HepG2 (cell line): ENCODE measurements around the gene CACNA1I. TPM values are rescaled to one million over a fixed set of nuclear protein-coding genes. Genes with fewer than 3 reads are reported as not detected.

Source experiments
- ATAC-seq: fragments of 200-7000 bp; cut with Tn5 transposase; 3 replicates; pipeline ENCODE4 v1.9.1; 2020; ENCODE audit warnings: mild to moderate bottlenecking, moderate library complexity
- BruUV-seq: library from RNA; stranded (reverse); fragments of 400-500 nt; replicated peaks from 2 replicates; lab custom pipeline; 2021; lab: Mats Ljungman, UMichigan
- CTCF ChIA-PET: fragments of 300-600 bp; formaldehyde crosslinking; extraction: SDS; loops from one replicate; lab custom pipeline; 2021; ENCODE audit warnings: low total read pairs, inconsistent platforms, low intra/inter-chr PET ratio; lab: Yijun Ruan, JAX
- POLR2A ChIA-PET: fragments of 350-600 bp; sonication (Branson Sonifier 250); formaldehyde crosslinking; loops from one replicate; lab custom pipeline; 2020; ENCODE audit warnings: antibody characterized with exemption, inconsistent platforms; lab: Yijun Ruan, JAX
- DNase-seq: peaks from one replicate; pipeline ENCODE4 v3.0.0-alpha.2; 2015; ENCODE audit warnings: low spot score
- FAIRE-seq: peaks from 3 replicates; lab custom pipeline; 2011; peaks lifted over from hg19 to GRCh38; lab: Jason Lieb, UNC
- H2AFZ ChIP-seq: one replicate; pipeline ENCODE4 v1.6.1; 2011; ENCODE audit warnings: low read length, inconsistent platforms
- H3K27ac ChIP-seq: fragments of 300-600 bp; 3 replicates; pipeline ENCODE4 v1.8.0; 2011; ENCODE audit warnings: mixed run types, mild to moderate bottlenecking, mixed read lengths, low read length, inconsistent platforms; ENCODE audit not compliant: insufficient read depth; ENCODE audit errors: extremely low read length
- H3K27me3 ChIP-seq, 2 experiments: fragments of 200-600 bp in 1 of 2; 2 replicates in 1 of 2; 3 replicates in 1 of 2; pipeline versions ENCODE4 v1.6.0 to v1.8.0; 2011; ENCODE audit warnings: low read length in 2 of 2, mild to moderate bottlenecking in 2 of 2, moderate library complexity in 2 of 2, inconsistent platforms in 1 of 2; ENCODE audit not compliant: insufficient read depth in 2 of 2, control insufficient read depth in 1 of 2
- H3K36me3 ChIP-seq, 2 experiments: fragments of 200-600 bp in 1 of 2; replicated peaks in 1 of 2; 2 replicates in 1 of 2; 3 replicates in 1 of 2; pipeline versions ENCODE4 v1.5.1 to v1.8.0; 2011; ENCODE audit warnings: low read length in 2 of 2, inconsistent platforms in 1 of 2; ENCODE audit not compliant: insufficient read depth in 2 of 2, control insufficient read depth in 1 of 2
- H3K4me1 ChIP-seq: 2 replicates; pipeline ENCODE4 v1.5.1; 2012; ENCODE audit warnings: low read length, inconsistent platforms; ENCODE audit not compliant: insufficient read depth
- H3K4me2 ChIP-seq: 2 replicates; pipeline ENCODE4 v1.6.0; 2011; ENCODE audit warnings: low read depth, low read length, inconsistent platforms
- H3K4me3 ChIP-seq, 3 experiments: fragments of 200-600 bp in 1 of 3; sonication (generic), shearing (Covaris generic) in 1 of 3; replicated peaks in 1 of 3; 2 replicates each; pipeline ENCODE4 v1.5.1; 2011 to 2016; ENCODE audit warnings: low read length in 3 of 3, inconsistent platforms in 2 of 3, low read depth in 2 of 3, mild to moderate bottlenecking in 2 of 3, control low read depth in 1 of 3, mixed read lengths in 1 of 3; ENCODE audit not compliant: insufficient read depth in 1 of 3
- H3K79me2 ChIP-seq: one replicate; pipeline ENCODE4 v1.6.1; 2011; ENCODE audit warnings: low read length, inconsistent platforms; ENCODE audit not compliant: insufficient read depth
- H3K9ac ChIP-seq: 2 replicates; pipeline ENCODE4 v1.6.0; 2011; ENCODE audit warnings: mild to moderate bottlenecking, low read depth, low read length, inconsistent platforms; ENCODE audit not compliant: insufficient read depth
- H3K9me3 ChIP-seq: 2 replicates; pipeline ENCODE4 v1.5.1; 2012; ENCODE audit warnings: mild to moderate bottlenecking, low read length
- H4K20me1 ChIP-seq: 2 replicates; pipeline ENCODE4 v1.6.0; 2011; ENCODE audit warnings: inconsistent platforms, mild to moderate bottlenecking, low read length, moderate library complexity; ENCODE audit not compliant: insufficient read depth
- CC2D1A ChIP-seq: sonication (generic); formaldehyde crosslinking; IDR thresholded peaks from 2 replicates; pipeline ENCODE4 v1.8.1; 2023; ENCODE audit warnings: mild to moderate bottlenecking, missing genetic modification reagents
- FOXK2 ChIP-seq: fragments of 450-650 bp; IDR thresholded peaks from 2 replicates; pipeline ENCODE4 v1.6.1; 2016
- GRHL1 ChIP-seq: sonication (generic); formaldehyde crosslinking; conservative IDR thresholded peaks from 2 replicates; pipeline ENCODE4 v1.8.0; 2022; ENCODE audit warnings: missing genetic modification reagents
- MTA1 ChIP-seq: sonication (generic); formaldehyde crosslinking; IDR thresholded peaks from 2 replicates; pipeline ENCODE4 v1.4.0; 2020; ENCODE audit warnings: missing genetic modification reagents, mild to moderate bottlenecking, borderline replicate concordance
- MTF1 ChIP-seq: sonication (generic); formaldehyde crosslinking; IDR thresholded peaks from 2 replicates; pipeline ENCODE4 v1.5.0; 2020; ENCODE audit warnings: missing genetic modification reagents
- NFE2 ChIP-seq: sonication (generic); formaldehyde crosslinking; IDR thresholded peaks from 2 replicates; pipeline ENCODE4 v1.4.0; 2020; ENCODE audit warnings: missing genetic modification reagents
- PRDM10 ChIP-seq: sonication (generic); formaldehyde crosslinking; IDR thresholded peaks from 2 replicates; pipeline ENCODE4 v1.4.0; 2020; ENCODE audit warnings: low read depth, missing genetic modification reagents
- RNF2 ChIP-seq: fragments of 450-650 bp; conservative IDR thresholded peaks from 2 replicates; pipeline ENCODE4 v1.6.1; 2016; ENCODE audit warnings: low read depth
- SMAD3 ChIP-seq: sonication (generic); formaldehyde crosslinking; IDR thresholded peaks from 2 replicates; pipeline ENCODE4 v1.4.0; 2020; ENCODE audit warnings: missing genetic modification reagents
- TBX3 ChIP-seq: fragments of 450-650 bp; IDR thresholded peaks from 2 replicates; pipeline ENCODE4 v1.6.1; 2017; ENCODE audit warnings: antibody characterized with exemption, mild to moderate bottlenecking, inconsistent platforms, borderline replicate concordance
- ZNF101 ChIP-seq: sonication (generic); formaldehyde crosslinking; IDR thresholded peaks from 2 replicates; pipeline ENCODE4 v1.4.0; 2020; ENCODE audit warnings: mild to moderate bottlenecking, low read depth, missing genetic modification reagents, borderline replicate concordance
- ZNF17 ChIP-seq: sonication (generic); formaldehyde crosslinking; IDR thresholded peaks from 2 replicates; pipeline ENCODE4 v1.5.0; 2020; ENCODE audit warnings: mild to moderate bottlenecking, missing genetic modification reagents
- ZNF234 ChIP-seq: sonication (generic); formaldehyde crosslinking; conservative IDR thresholded peaks from 2 replicates; pipeline ENCODE4 v1.5.1; 2020; ENCODE audit warnings: mild to moderate bottlenecking, missing genetic modification reagents
- ZNF343 ChIP-seq: sonication (generic); formaldehyde crosslinking; IDR thresholded peaks from 2 replicates; pipeline ENCODE4 v1.4.0; 2020; ENCODE audit warnings: mild to moderate bottlenecking, missing genetic modification reagents
- ZNF431 ChIP-seq: sonication (generic); formaldehyde crosslinking; IDR thresholded peaks from 2 replicates; pipeline ENCODE4 v1.9.0; 2022; ENCODE audit warnings: missing genetic modification reagents, low read depth, mild to moderate bottlenecking, borderline replicate concordance
- ZNF547 ChIP-seq: sonication (generic); formaldehyde crosslinking; IDR thresholded peaks from 2 replicates; pipeline ENCODE4 v1.5.1; 2020; ENCODE audit warnings: mild to moderate bottlenecking, missing genetic modification reagents
- ZNF704 ChIP-seq: sonication (generic); formaldehyde crosslinking; IDR thresholded peaks from 2 replicates; pipeline ENCODE4 v1.8.1; 2023; ENCODE audit warnings: mild to moderate bottlenecking, inconsistent platforms, moderate library complexity, missing genetic modification reagents, borderline replicate concordance
- WGBS: methylation state at CpG from one replicate; pipeline ENCODE4 v1.1.6; 2017; ENCODE audit warnings: low lambda C conversion rate; 5-methylcytosine and 5-hydroxymethylcytosine counted together
- in situ Hi-C: cut with HindIII; loops from 2 replicates; pipeline ENCODE4 v1.10.0; 2017; ENCODE audit warnings: low pct_unique_long_range_greater_than_20kb; ENCODE audit not compliant: extremely low pct_ligation_motif_present
- intact Hi-C: fragments of 100-400 bp; cut with micrococcal nuclease; formaldehyde crosslinking; loops from one replicate; pipeline ENCODE4 v1.10.0; 2022; ENCODE audit not compliant: unreplicated experiment
- polyA plus RNA-seq, 8 experiments: library from polyadenylated mRNA; depleted of rRNA in 3 of 8; stranded (reverse) in 7 of 8; unstranded in 1 of 8; fragments of >200 nt; fragmentation: Illumina TruSeq in 4 of 8; extraction: Trizol in 4 of 8; gene quantifications; 2 replicates each; pipeline versions ENCODE4 v1.2.1 to v1.2.3, GENCODE V29; 2011 to 2016; ENCODE audit warnings: low read depth in 4 of 8, missing spikeins in 1 of 8, mixed read lengths in 1 of 8; ENCODE audit not compliant: insufficient read depth in 1 of 8
- total RNA-seq, 5 experiments: library from RNA; depleted of rRNA; stranded (reverse); fragments of >200 nt; fragmentation: Illumina TruSeq; extraction: Trizol; gene quantifications; 2 replicates each; pipeline ENCODE4 v1.2.3, GENCODE V29; 2016; ENCODE audit warnings: low read depth in 1 of 5

Gene CACNA1I
- total and polyA plus RNA-seq, 2 of the 13 experiments (the other 11 are each of a cell fraction or from before 2014, with no cell fraction given): not detected

GRCh38 chr22:39593931-39594285 lies 23.4 kb downstream of the CACNA1I start:
- CTCF ChIA-PET: no interaction called here
- in situ Hi-C loops (no loop called here), intact Hi-C loops (no loop called here)
- H4K20me1 ChIP-seq: no peaks in the 10 kb centered on the region
- no peak overlapping the region for H3K4me2 ChIP-seq
- no peak overlapping the region for H2AFZ ChIP-seq
- no peak overlapping the region for H3K27ac ChIP-seq
- ATAC-seq (no peak), DNase-seq (no peak), FAIRE-seq (no peak)
- no TSS peak for BruUV-seq
- no peaks in the 10 kb centered on the region for H3K36me3 ChIP-seq
- no peak for TF ChIP-seq ZNF101 (CRISPR knock-in tag)
- no peak for TF ChIP-seq ZNF704 (CRISPR knock-in tag)
- TF ChIP-seq SMAD3 (CRISPR knock-in tag): no peak
- TF ChIP-seq PRDM10 (CRISPR knock-in tag): no peak
- no peak for TF ChIP-seq FOXK2
- no peak for TF ChIP-seq MTF1 (CRISPR knock-in tag)
- TF ChIP-seq ZNF343 (CRISPR knock-in tag): no peak
- TF ChIP-seq ZNF431 (CRISPR knock-in tag): no peak
- no peak for TF ChIP-seq ZNF17 (CRISPR knock-in tag)
- TF ChIP-seq MTA1 (CRISPR knock-in tag): no peak
- TF ChIP-seq NFE2 (CRISPR knock-in tag): no peak
- TF ChIP-seq GRHL1 (CRISPR knock-in tag): no peak
- TF ChIP-seq CC2D1A (CRISPR knock-in tag): no peak
- no peak for TF ChIP-seq ZNF234
- no peak for TF ChIP-seq ZNF547 (CRISPR knock-in tag)
- TF ChIP-seq TBX3: no peak
- no peak for TF ChIP-seq RNF2
- TF ChIP-seq, all 625 proteins: peak for 0
- POLR2A ChIA-PET: no interaction called here
- Histone ChIP-seq H3K4me1 (no peaks in the 10 kb centered on the region), H3K79me2 (no peaks in the 10 kb centered on the region), H3K27me3 (peaks cover 6 to 57% of the 10 kb centered on the region in 2 experiments), H3K9me3 (no peaks in the 10 kb centered on the region), H3K4me3 (no peak overlapping the region), H3K9ac (no peak overlapping the region)
- WGBS: 12% methylated on average over 6 of the region's 6 CpGs
